Coronary artery (tissue), 2 donors: ENCODE data around the gene ACAD10.
"Not testable (repeated sequence)": the region's sequence is repeated elsewhere in the genome, so short reads cannot be mapped to it uniquely, and the experiment has no call there.

Experiments
- DNase-seq: peaks from one replicate; pipeline ENCODE4 v3.0.0-alpha.2; 2017; ENCODE audit warnings: low spot score
- H3K27ac ChIP-seq, 2 donors: fragments of 200-600 bp; sonication (generic); one replicate each; pipeline ENCODE4 v1.5.1; 2016 to 2019
- H3K4me3 ChIP-seq: fragments of 200-600 bp; sonication (generic); 2 replicates; pipeline ENCODE4 v1.5.1; 2016; ENCODE audit warnings: mild to moderate bottlenecking, moderate library complexity
- CTCF ChIP-seq: fragments of 200-600 bp; sonication (generic); IDR thresholded peaks from one replicate; pipeline ENCODE4 v1.5.1; 2019; ENCODE audit warnings: antibody characterized with exemption

Gene ACAD10

GRCh38 chr12:111733340-111733915, 47.6 kb downstream of the ACAD10 start:
- TF ChIP-seq CTCF: no peak
- no peak for DNase-seq

GRCh38 chr12:111739524-111739923, 53.7 kb downstream of the ACAD10 start:
- not testable (repeated sequence) for H3K4me3 ChIP-seq

More at GRCh38 chr12:111733340-111733915, 47.6 kb downstream of the ACAD10 start:
- no peak overlapping the region for H3K4me3 ChIP-seq
- no peak overlapping the region for H3K27ac ChIP-seq

GRCh38 chr12:111741235-111741812, 55.5 kb downstream of the ACAD10 start:
- no peak for TF ChIP-seq CTCF
- DNase-seq: no peak
- no peak overlapping the region for H3K4me3 ChIP-seq
- H3K27ac ChIP-seq: no peak overlapping the region

More at GRCh38 chr12:111739524-111739923, 53.7 kb downstream of the ACAD10 start:
- not testable (repeated sequence) for H3K27ac ChIP-seq, DNase-seq

- TF ChIP-seq CTCF: no peak
- Histone ChIP-seq H3K4me3 (no peak overlapping the region), H3K27ac (no peak overlapping the region)
- DNase-seq: no peak
Observed at GRCh38 chr12:111745211-111745610, 59.4 kb downstream of the ACAD10 start.

GRCh38 chr12:111747333-111747732, 61.5 kb downstream of the ACAD10 start:
- Histone ChIP-seq H3K27ac (no peak overlapping the region), H3K4me3 (no peak overlapping the region)
- no peak for DNase-seq
- no peak for TF ChIP-seq CTCF

GRCh38 chr12:111748151-111748672, 62.4 kb downstream of the ACAD10 start:
- no peak overlapping the region for H3K4me3 ChIP-seq
- DNase-seq: no peak
- TF ChIP-seq CTCF: no peak
- H3K27ac ChIP-seq: no peak overlapping the region

GRCh38 chr12:111748867-111749266, 63.0 kb downstream of the ACAD10 start:
- no peak for DNase-seq
- Histone ChIP-seq H3K27ac (no peak overlapping the region), H3K4me3 (no peak overlapping the region)
- TF ChIP-seq CTCF: no peak
